KMS-11 (cell line): ENCODE measurements around the gene TMF1.

Experiments used
- H2AFZ ChIP-seq: fragments of 200-600 bp; sonication (generic); 2 replicates; pipeline ENCODE4 v1.6.1; 2016; ENCODE audit warnings: antibody characterized with exemption, mixed run types, low read depth
- H3K27ac ChIP-seq: fragments of 200-600 bp; sonication (generic); 2 replicates; pipeline ENCODE4 v1.6.1; 2016; ENCODE audit warnings: mild to moderate bottlenecking, mixed run types
- H3K27me3 ChIP-seq: fragments of 200-600 bp; sonication (generic); 2 replicates; pipeline ENCODE4 v1.6.1; 2017; ENCODE audit warnings: mild to moderate bottlenecking, low read depth, mixed run types, moderate library complexity; ENCODE audit not compliant: insufficient read depth
- H3K36me3 ChIP-seq: fragments of 200-600 bp; sonication (generic); 2 replicates; pipeline ENCODE4 v1.6.1; 2017; ENCODE audit warnings: mild to moderate bottlenecking, mixed run types; ENCODE audit not compliant: insufficient read depth
- H3K4me1 ChIP-seq: fragments of 200-600 bp; sonication (generic); 2 replicates; pipeline ENCODE4 v1.6.1; 2016; ENCODE audit warnings: mild to moderate bottlenecking, low read depth, mixed run types; ENCODE audit not compliant: poor library complexity, severe bottlenecking
- H3K4me2 ChIP-seq: fragments of 200-600 bp; sonication (generic); 2 replicates; pipeline ENCODE4 v1.7.0; 2016; ENCODE audit warnings: mild to moderate bottlenecking, mixed run types
- H3K4me3 ChIP-seq: fragments of 200-600 bp; sonication (generic); IDR thresholded peaks from 2 replicates; pipeline ENCODE4 v1.6.1; 2017; ENCODE audit warnings: low read depth, low read length, mixed read lengths; ENCODE audit not compliant: insufficient read depth
- H3K79me2 ChIP-seq: fragments of 200-600 bp; sonication (generic); 2 replicates; pipeline ENCODE4 v1.6.1; 2016; ENCODE audit warnings: low read depth, mixed run types; ENCODE audit not compliant: insufficient read depth
- H3K9ac ChIP-seq: fragments of 200-600 bp; sonication (generic); 2 replicates; pipeline ENCODE4 v1.6.1; 2016; ENCODE audit warnings: mild to moderate bottlenecking, mixed run types
- H4K20me1 ChIP-seq: fragments of 200-600 bp; sonication (generic); 2 replicates; pipeline ENCODE4 v1.6.1; 2016; ENCODE audit warnings: mild to moderate bottlenecking, mixed run types; ENCODE audit not compliant: insufficient read depth
- CTCF ChIP-seq: fragments of 200-600 bp; sonication (generic); conservative IDR thresholded peaks from 2 replicates; pipeline ENCODE4 v1.6.1; 2017; ENCODE audit warnings: low read depth, mild to moderate bottlenecking, antibody characterized with exemption, low read length, moderate library complexity, mixed read lengths

Gene TMF1

GRCh38 chr3:69095636-69096035 lies 43.5 kb upstream of the TMF1 start:
- H3K4me2 ChIP-seq, result peak overlapping the region; percentile 57
- no peak overlapping the region for H3K4me3 ChIP-seq
- H4K20me1 ChIP-seq, result no peaks in the 10 kb centered on the region
- TF ChIP-seq CTCF, result no peak
- peak overlapping the region; percentile 25; the same call in 1 of the 2 replicates for H3K9ac ChIP-seq
- H2AFZ ChIP-seq, result no peak overlapping the region
- peaks cover 82% of the 10 kb centered on the region for H3K79me2 ChIP-seq
- H3K4me1 ChIP-seq, result peaks cover 93% of the 10 kb centered on the region
- H3K36me3 ChIP-seq, result no peaks in the 10 kb centered on the region
- H3K27ac ChIP-seq, result peak overlapping the region; percentile 78
- H3K27me3 ChIP-seq, result no peaks in the 10 kb centered on the region

- H3K9ac ChIP-seq, result peak overlapping the region; percentile 38; the same call in 1 of the 2 replicates
- no peaks in the 10 kb centered on the region for H3K36me3 ChIP-seq
- no peak overlapping the region for H2AFZ ChIP-seq
- peak overlapping the region; percentile 78 for H3K27ac ChIP-seq
- H3K27me3 ChIP-seq, result no peaks in the 10 kb centered on the region
- peaks cover 82% of the 10 kb centered on the region for H3K79me2 ChIP-seq
- H4K20me1 ChIP-seq, result no peaks in the 10 kb centered on the region
- H3K4me3 ChIP-seq, result peak overlapping the region; percentile 26
- H3K4me2 ChIP-seq, result peak overlapping the region; percentile 49
- no peak for TF ChIP-seq CTCF
- H3K4me1 ChIP-seq, result peaks cover 96% of the 10 kb centered on the region
Observed at GRCh38 chr3:69094467-69095205, 42.5 kb upstream of the TMF1 start.

- H3K79me2 ChIP-seq, result peaks cover 84% of the 10 kb centered on the region
- H3K27me3 ChIP-seq, result no peaks in the 10 kb centered on the region
- TF ChIP-seq CTCF, result no peak
- peaks cover 100% of the 10 kb centered on the region for H3K4me1 ChIP-seq
- H3K9ac ChIP-seq, result peak overlapping the region; percentile 12; the same call in 1 of the 2 replicates
- H3K4me2 ChIP-seq, result peak overlapping the region; percentile 49
- no peak overlapping the region for H3K4me3 ChIP-seq
- H2AFZ ChIP-seq, result no peak overlapping the region
- no peaks in the 10 kb centered on the region for H4K20me1 ChIP-seq
- no peaks in the 10 kb centered on the region for H3K36me3 ChIP-seq
- H3K27ac ChIP-seq, result peak overlapping the region; percentile 78
Observed at GRCh38 chr3:69092030-69092516, 39.9 kb upstream of the TMF1 start.

- Histone ChIP-seq H3K27me3 (no peaks in the 10 kb centered on the region), H4K20me1 (no peaks in the 10 kb centered on the region), H2AFZ (no peak overlapping the region), H3K36me3 (no peaks in the 10 kb centered on the region), H3K4me3 (no peak overlapping the region), H3K4me1 (peaks cover 95% of the 10 kb centered on the region), H3K9ac (peak overlapping the region; percentile 12; the same call in 1 of the 2 replicates), H3K79me2 (peaks cover 84% of the 10 kb centered on the region), H3K27ac (peak overlapping the region; percentile 78), H3K4me2 (peak overlapping the region; percentile 49)
- no peak for TF ChIP-seq CTCF
Observed at GRCh38 chr3:69091389-69092029, 39.4 kb upstream of the TMF1 start.
